ENCODE results near the gene BCKDK.
"Not testable (repeated sequence)": the region's sequence is repeated elsewhere in the genome, so short reads cannot be mapped to it uniquely, and the experiment has no call there.

BCKDK gene

GRCh38 chr16:31129568-31130335, 21.6 kb downstream of the BCKDK start:
- DNase-seq, result no peak

DNA sequence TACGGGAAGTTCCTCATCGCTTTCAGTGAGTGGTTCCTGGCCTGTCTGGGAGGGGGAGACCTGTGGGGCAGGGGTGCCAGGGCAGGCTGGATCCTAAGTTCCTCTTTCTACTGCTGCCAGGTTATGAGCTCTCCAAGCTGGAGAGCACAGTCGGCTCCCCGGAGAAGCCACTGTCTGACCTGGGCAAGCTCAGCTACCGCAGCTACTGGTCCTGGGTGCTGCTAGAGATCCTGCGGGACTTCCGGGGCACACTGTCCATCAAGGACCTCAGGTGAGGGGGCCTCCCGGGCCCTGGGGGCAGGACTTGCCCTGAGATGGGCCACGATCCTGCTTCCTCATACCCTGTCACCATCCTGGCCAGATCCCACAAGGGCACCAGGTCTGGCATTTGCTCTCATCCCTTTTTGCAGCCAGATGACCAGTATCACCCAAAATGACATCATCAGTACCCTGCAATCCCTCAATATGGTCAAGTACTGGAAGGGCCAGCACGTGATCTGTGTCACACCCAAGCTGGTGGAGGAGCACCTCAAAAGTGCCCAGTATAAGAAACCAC, 22.2 kb downstream of the BCKDK start:
- DNase-seq, result no peak

DNA sequence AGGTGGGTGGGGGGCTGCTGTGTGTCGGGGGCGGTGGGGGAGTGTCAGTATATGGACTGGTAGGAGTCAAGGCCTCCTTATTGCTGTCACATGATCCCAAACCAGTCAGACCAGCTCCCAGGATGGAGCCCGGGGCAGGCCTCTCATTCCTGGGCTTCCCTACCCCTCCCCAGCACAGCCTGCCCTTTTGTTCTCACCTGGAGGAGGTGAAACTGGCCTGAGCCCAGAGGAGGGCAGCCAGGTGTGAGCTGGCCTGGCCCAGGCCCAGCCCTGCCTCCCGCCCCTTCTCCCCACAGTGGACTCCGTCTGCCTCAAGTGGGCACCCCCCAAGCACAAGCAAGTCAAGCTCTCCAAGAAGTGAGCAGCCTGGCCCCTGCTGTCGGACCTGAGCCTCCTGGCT, 22.7 kb downstream of the BCKDK start:
- DNase-seq, result peak; percentile 89

DNA sequence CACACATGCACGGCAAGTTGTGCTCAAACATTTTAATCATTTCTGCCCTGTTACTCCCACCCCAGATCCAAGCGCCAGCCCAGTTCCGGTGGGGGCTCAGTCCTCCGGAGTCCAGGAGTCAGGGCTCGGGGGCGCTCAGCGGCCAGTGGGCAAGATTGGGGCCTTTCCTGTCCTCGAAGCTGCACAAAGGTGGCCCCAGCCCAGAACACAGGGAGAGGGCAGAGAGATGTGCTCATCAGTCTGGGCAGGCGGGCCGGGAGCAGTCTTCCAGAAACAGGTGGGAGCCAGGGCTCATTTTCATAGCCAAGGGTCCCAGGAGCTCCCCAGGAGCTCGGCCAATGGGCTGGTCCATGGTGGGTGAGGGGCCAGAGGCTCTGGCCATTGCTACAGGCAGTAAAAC, 23.2 kb downstream of the BCKDK start:
- no peak for DNase-seq

GRCh38 chr16:31131841-31132271, 23.7 kb downstream of the BCKDK start:
- DNase-seq, result no peak

DNA sequence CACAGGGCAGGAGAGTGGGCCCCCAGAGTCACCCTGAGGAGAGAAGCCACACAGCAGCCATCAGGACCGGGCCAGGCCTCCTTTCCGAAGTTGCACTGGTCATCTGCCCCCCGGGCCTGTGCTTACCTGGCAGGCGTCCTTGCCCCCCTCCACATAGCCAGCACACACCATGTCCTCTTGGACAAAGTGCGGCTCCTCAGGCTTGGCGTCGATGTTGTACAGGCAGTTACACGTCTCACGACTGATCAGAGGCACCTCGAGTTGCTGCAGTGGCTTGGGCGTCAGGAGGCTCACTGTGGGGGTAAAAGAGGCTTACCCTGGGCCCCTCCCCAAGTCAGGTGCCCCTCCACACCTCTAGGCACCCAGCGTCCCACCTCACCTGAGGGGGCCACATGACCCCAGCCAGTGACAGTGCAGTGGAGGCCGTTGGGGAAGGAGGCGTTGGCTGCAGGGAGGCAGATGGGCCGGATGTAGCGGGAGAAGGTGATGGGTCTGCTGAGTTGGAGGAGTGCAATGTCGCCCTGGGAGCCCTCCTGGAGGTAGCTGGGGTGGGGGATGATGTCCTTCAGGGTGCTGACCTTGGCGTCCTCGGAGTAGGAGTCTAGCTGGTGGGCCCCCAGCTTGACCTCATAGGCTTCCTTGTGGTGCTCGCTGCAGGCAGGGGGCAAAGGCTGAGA, 24.3 kb downstream of the BCKDK start:
- no peak for DNase-seq

DNA sequence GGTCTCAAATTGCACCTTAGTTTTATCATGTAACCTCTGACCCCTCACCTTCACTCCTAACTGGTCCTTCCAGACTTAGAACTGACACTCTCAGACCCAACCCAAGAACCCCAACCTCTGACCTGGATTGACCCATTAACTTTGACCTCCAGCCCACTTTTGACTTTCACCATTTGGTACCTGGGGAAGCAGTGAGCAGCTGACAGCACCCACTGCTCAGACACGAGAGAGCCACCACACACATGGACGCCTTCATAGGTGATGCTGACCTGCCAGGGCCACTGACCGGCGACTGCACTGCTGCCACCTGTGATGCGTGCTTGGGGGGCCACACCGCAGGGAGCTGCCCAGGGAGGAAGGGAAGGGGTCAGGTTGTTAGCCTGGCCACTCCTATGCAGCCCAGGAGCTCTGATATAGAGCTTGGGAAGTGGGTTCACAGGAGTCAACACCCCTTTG, 24.9 kb downstream of the BCKDK start:
- no peak for DNase-seq

DNA sequence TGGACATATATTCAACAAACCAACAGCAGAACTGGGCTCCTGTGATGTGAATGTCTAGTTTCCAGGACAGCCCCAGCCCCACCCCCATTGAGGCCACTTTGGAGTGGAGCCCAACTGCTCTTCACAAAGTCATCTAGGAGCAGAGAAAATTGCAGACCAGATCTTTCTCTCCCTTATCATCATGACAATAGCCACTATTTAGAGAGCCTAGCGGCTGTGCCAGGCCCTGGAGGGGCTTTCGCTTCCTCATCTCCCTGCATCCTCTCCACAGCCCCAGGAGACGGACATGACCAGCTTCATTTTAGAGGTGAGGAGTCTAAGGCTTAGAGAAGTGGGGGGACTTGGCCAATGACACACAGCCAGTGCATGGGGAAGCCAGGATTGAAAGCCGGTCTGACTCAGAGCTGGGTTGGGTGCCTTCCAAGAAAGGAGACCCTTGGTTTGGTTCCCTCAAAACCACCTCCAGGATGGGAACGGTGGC, 25.9 kb downstream of the BCKDK start:
- no peak for DNase-seq

GRCh38 chr16:31134625-31135534, 26.7 kb downstream of the BCKDK start:
- no peak for DNase-seq

GRCh38 chr16:31135535-31136286, 27.5 kb downstream of the BCKDK start, which contains the start of gene PRSS8:
PRSS8 (minus strand) TSS chr16:31135727; CDS start chr16:31135498, 229 bp downstream.
- DNase-seq, result no peak

DNA sequence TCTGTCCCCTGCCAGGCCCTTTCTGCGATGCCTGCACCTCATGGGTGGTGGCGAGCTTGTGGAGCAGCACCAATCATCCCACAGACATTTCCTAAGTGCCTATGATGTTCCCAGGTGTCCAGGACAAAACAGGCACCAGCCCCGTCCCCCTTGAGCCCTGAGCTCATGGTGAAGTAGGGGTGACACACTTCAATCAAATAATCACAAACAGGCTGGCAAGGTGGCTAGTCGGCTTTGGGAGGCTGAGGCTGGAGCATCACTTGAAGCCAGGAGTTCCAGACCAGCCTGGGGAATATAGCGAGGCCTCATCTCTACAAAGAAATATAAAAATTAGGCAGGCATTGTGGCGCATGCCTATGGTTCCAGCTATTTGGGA, 28.1 kb downstream of the BCKDK start:
- no peak for DNase-seq

GRCh38 chr16:31136822-31137499, 28.8 kb downstream of the BCKDK start:
- not testable (repeated sequence) for DNase-seq

GRCh38 chr16:31138621-31139578, 30.7 kb downstream of the BCKDK start:
- DNase-seq, result no peak

- not testable (repeated sequence) for DNase-seq
Observed at GRCh38 chr16:31141071-31141469, 32.9 kb downstream of the BCKDK start.

- no peak for DNase-seq
Observed at GRCh38 chr16:31141489-31142108, 33.4 kb downstream of the BCKDK start.

- DNase-seq, result peak; percentile 97
Observed at GRCh38 chr16:31142109-31143010, 34.2 kb downstream of the BCKDK start.

DNA sequence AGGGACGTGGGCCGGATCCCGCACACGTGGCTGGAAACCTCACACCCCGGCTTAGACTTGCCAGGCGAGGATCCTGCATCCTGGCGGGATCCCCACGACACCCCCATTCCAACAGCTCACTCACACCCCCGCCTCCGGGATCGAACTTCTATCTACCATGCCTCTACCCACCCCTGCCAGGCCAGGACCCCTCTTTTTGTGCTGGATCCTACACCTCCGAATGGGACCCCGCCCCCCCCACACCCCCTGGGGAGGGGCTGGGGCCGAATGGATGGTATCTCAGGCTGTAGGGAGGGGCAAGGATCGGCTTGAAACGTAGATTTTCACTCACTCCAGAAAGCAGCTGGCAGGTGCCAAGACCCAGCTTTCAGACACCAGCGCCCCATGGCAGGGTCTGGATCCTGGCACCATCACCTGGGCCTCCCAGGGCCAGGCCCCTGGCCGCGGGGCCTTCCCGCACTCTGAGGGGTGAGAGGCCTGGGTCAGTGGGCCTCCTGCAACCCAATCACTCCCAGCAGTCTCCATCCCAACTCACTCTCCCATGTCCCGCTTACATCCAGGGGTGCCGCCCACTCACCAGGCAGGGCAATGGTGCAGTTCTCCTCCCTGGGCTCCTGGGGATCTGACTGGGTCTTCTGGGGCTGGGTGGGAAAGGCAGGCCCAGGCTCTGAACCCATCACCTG, 35.0 kb downstream of the BCKDK start:
- no peak for DNase-seq

GRCh38 chr16:31143694-31144148, 35.5 kb downstream of the BCKDK start:
- no peak for DNase-seq
